GM10248 (cell line): Measurements from ENCODE around the gene GPR78.

Experiments
- CTCF ChIA-PET: fragments of 300-600 bp; sonication (Branson Sonifier 250); formaldehyde crosslinking; extraction: SDS; loops from one replicate; lab custom pipeline; 2021; ENCODE audit warnings: antibody characterized with exemption; lab: Yijun Ruan, JAX
- POLR2A ChIA-PET: fragments of 350-650 bp; sonication (Branson Sonifier 250); formaldehyde crosslinking; extraction: SDS; loops from one replicate; lab custom pipeline; 2020; ENCODE audit warnings: antibody characterized with exemption; lab: Yijun Ruan, JAX
- DNase-seq: peaks from one replicate; pipeline ENCODE4 v3.0.0; 2012; ENCODE audit errors: extremely low spot score
- TF ChIP-seq, protein P1 (sequence below): IDR thresholded peaks from 2 replicates; pipeline ENCODE4 v1.5.1; 2012; ENCODE audit warnings: mild to moderate bottlenecking, low read depth; ENCODE audit errors: extremely low read depth, missing control alignments, control extremely low read depth

GPR78 gene

GRCh38 chr4:8577972-8578371, 2.2 kb upstream of the GPR78 start:
- no peak for DNase-seq
- CTCF ChIA-PET, result interaction anchor here (1.6 kb wide), 1 partner anchor 110 kb away, joined by 3 read pairs; no protein-coding TSS in a partner anchor
- POLR2A ChIA-PET, result no interaction called here
- TF ChIP-seq, protein P1, sequence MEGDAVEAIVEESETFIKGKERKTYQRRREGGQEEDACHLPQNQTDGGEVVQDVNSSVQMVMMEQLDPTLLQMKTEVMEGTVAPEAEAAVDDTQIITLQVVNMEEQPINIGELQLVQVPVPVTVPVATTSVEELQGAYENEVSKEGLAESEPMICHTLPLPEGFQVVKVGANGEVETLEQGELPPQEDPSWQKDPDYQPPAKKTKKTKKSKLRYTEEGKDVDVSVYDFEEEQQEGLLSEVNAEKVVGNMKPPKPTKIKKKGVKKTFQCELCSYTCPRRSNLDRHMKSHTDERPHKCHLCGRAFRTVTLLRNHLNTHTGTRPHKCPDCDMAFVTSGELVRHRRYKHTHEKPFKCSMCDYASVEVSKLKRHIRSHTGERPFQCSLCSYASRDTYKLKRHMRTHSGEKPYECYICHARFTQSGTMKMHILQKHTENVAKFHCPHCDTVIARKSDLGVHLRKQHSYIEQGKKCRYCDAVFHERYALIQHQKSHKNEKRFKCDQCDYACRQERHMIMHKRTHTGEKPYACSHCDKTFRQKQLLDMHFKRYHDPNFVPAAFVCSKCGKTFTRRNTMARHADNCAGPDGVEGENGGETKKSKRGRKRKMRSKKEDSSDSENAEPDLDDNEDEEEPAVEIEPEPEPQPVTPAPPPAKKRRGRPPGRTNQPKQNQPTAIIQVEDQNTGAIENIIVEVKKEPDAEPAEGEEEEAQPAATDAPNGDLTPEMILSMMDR, result no peak

DNA sequence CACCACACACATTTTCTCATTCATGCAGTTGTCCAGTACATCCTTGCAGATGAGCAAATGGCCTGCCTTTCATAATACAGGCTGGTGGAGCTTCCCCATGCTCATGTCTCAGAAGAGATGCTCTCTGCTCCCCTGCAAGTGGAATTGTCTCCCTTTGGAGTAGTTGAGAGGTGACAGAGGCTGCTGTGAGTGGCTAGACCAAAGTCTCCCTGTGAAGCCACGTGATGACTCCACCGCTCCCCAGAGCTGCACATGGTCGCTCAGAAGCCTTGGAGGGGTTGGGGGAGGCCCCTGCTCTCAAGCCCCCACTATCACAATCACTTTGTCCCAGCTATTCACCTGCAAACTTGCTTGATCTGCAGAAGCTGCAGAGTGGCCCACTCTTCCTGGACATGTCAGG, 1.5 kb upstream of the GPR78 start:
- POLR2A ChIA-PET, result no interaction called here
- TF ChIP-seq, protein P1, result no peak
- DNase-seq, result no peak
- CTCF ChIA-PET, result no interaction called here

- TF ChIP-seq, protein P1, result no peak
- DNase-seq, result no peak
- ChIA-PET CTCF (no interaction called here), POLR2A (no interaction called here)
Measured at GRCh38 chr4:8579526-8580320, 469 bp upstream of the GPR78 start.

DNA sequence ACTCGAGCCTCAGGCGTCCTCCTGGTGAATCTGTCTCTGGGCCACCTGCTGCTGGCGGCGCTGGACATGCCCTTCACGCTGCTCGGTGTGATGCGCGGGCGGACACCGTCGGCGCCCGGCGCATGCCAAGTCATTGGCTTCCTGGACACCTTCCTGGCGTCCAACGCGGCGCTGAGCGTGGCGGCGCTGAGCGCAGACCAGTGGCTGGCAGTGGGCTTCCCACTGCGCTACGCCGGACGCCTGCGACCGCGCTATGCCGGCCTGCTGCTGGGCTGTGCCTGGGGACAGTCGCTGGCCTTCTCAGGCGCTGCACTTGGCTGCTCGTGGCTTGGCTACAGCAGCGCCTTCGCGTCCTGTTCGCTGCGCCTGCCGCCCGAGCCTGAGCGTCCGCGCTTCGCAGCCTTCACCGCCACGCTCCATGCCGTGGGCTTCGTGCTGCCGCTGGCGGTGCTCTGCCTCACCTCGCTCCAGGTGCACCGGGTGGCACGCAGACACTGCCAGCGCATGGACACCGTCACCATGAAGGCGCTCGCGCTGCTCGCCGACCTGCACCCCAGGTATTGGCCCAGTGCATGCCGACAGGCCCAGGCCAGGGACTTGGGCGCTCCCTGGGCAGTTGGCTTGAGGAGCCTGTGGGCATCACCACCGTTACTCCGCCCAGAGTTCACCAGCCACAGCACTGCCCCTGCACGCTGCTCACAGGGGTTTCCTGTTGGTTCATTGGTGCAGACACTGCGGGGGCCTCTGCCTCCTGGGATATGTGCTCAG, 1.1 kb downstream of the GPR78 start:
- DNase-seq, result no peak
- POLR2A ChIA-PET, result interaction anchor here (0.6 kb wide), 1 partner anchor 192 kb away, joined by 4 read pairs; no protein-coding TSS in a partner anchor
- TF ChIP-seq, protein P1, result no peak
- CTCF ChIA-PET, result no interaction called here

DNA sequence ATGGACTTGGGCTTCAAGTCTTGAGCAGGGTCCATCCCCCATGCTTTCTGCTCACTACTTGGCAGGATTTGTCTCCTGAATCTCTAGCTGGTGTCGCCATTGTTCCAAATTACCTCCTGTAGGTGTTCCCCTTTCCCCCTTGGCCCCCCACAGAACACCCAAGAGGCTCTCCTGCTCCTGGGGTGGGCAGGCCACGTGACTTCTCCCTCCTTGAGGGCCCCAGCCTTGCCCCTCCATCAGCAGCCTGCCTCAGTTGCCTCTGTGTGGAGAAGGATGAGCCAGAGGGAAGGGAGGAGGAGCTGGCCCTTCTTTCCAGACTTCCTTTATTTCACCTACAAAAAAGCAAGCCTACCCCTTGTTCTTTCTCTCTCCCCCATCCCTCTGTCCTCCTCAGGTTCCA, 1.8 kb downstream of the GPR78 start:
- TF ChIP-seq, protein P1, result no peak
- POLR2A ChIA-PET, result no interaction called here
- CTCF ChIA-PET, result no interaction called here
- DNase-seq, result no peak

DNA sequence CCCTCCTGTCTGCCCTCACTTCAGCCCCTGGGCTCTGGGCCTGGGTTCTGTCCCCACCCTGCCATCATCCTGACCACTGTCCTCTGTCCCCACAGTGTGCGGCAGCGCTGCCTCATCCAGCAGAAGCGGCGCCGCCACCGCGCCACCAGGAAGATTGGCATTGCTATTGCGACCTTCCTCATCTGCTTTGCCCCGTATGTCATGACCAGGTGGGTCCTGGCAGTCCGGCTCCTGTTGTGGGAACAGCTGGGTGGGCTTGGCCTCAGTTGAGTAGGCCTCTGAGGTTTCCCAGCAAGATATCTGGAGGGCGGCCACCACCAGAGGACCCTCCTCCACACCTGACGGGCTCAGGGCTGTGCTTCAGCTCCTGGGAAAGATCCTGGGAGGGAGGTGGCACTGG, 2.2 kb downstream of the GPR78 start:
- TF ChIP-seq, protein P1, result no peak
- ChIA-PET POLR2A (no interaction called here), CTCF (no interaction called here)
- no peak for DNase-seq
